NCI-H2029 treated with DMSO at 0.1 percent for 48 hours (cell line): ENCODE results near the gene OR10A6.

Experiments
- DNase-seq: peaks from one replicate; lab custom pipeline; 2025; lab: John Stamatoyannopoulos, UW

OR10A6 gene

GRCh38 chr11:7931168-7931567, at the start of gene OR10A6:
TSS of gene OR10A6 (minus strand) at chr11:7931268. CDS start at chr11:7928662, 2,606 bp downstream.
- DNase-seq: no peak

- no peak for DNase-seq
Measured at GRCh38 chr11:7977232-7977917, 46.3 kb upstream of the OR10A6 start.

GRCh38 chr11:7974668-7975067, 43.6 kb upstream of the OR10A6 start:
- DNase-seq: no peak

GRCh38 chr11:7973011-7973410, 41.9 kb upstream of the OR10A6 start:
- no peak for DNase-seq

- DNase-seq: no peak
Measured at GRCh38 chr11:7971846-7972245, 40.8 kb upstream of the OR10A6 start.

GRCh38 chr11:7969756-7970646, 38.9 kb upstream of the OR10A6 start:
- DNase-seq: no peak

- DNase-seq: no peak
Measured at GRCh38 chr11:7968686-7969085, 37.6 kb upstream of the OR10A6 start.

GRCh38 chr11:7967826-7968225, 36.8 kb upstream of the OR10A6 start:
- no peak for DNase-seq

GRCh38 chr11:7967097-7967496, 36.0 kb upstream of the OR10A6 start:
- no peak for DNase-seq

GRCh38 chr11:7965386-7965785, 34.3 kb upstream of the OR10A6 start, which contains the start of gene NLRP10:
TSS of gene NLRP10 (minus strand) at chr11:7965447. CDS start at chr11:7963495, 1,952 bp downstream.
- DNase-seq: no peak

GRCh38 chr11:7964873-7965272, 33.8 kb upstream of the OR10A6 start:
- no peak for DNase-seq

- DNase-seq: no peak
Measured at GRCh38 chr11:7964261-7964660, 33.2 kb upstream of the OR10A6 start.

GRCh38 chr11:7955191-7955590, 24.1 kb upstream of the OR10A6 start:
- no peak for DNase-seq

GRCh38 chr11:7949934-7950333, 18.9 kb upstream of the OR10A6 start:
- DNase-seq: no peak

GRCh38 chr11:7944123-7944522, 13.1 kb upstream of the OR10A6 start:
- DNase-seq: no peak

GRCh38 chr11:7941608-7942007, 10.5 kb upstream of the OR10A6 start, which contains the start of gene OR10A3:
TSS of gene OR10A3 (minus strand) at chr11:7941708. CDS start at chr11:7939520, 2,188 bp downstream.
- no peak for DNase-seq

- DNase-seq: no peak
Measured at GRCh38 chr11:7941146-7941545, 10.1 kb upstream of the OR10A6 start.

GRCh38 chr11:7936615-7937014, 5.5 kb upstream of the OR10A6 start:
- no peak for DNase-seq

GRCh38 chr11:7927635-7928034, 3.4 kb downstream of the OR10A6 start:
- DNase-seq: no peak

GRCh38 chr11:7924536-7924935, 6.5 kb downstream of the OR10A6 start:
- DNase-seq: no peak

- no peak for DNase-seq
Measured at GRCh38 chr11:7918141-7918540, 12.9 kb downstream of the OR10A6 start.

GRCh38 chr11:7911011-7911410, 20.1 kb downstream of the OR10A6 start:
- no peak for DNase-seq

- DNase-seq: no peak
Measured at GRCh38 chr11:7910286-7910788, 20.7 kb downstream of the OR10A6 start.
